HG02981 (cell line): ENCODE measurements around the gene CCDC197.

Source experiments
- ATAC-seq: cut with Tn5 transposase; IDR thresholded peaks from one replicate; pipeline ENCODE4 v1.9.1; 2021; ENCODE audit warnings: mild to moderate bottlenecking, moderate library complexity; ENCODE audit not compliant: unreplicated experiment

Gene CCDC197

DNA sequence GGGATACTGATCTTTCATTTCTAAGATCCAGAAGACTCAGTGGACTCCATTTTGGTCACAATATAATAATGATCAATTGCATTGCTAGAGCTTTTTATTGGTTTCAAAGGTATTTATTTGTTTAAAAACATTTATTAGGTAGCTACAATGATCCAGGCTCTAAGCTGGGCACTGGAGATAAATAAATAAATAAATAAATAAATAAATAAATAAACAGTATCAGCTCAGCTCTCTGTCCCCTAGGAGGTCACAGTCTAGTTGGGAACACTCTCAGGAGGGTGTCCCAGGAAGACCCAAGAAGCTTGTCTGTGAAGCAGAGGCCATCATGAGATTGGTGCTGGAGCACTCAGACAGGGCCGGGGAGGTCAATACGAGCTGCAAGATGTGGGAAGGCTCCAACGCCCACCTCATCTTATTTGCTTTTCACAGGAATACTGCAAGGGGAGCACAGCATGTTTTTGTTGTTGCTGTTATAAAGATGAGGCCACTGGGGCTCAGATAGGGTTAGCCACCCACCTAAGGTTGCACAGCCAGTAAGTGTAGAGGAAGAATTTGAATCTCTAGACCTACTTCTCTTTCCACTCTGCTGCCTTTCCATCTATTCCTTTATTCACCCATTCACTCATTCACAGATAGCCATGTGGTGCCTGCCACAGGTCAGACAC, 36.2 kb upstream of the CCDC197 start:
- ATAC-seq, result no peak

DNA sequence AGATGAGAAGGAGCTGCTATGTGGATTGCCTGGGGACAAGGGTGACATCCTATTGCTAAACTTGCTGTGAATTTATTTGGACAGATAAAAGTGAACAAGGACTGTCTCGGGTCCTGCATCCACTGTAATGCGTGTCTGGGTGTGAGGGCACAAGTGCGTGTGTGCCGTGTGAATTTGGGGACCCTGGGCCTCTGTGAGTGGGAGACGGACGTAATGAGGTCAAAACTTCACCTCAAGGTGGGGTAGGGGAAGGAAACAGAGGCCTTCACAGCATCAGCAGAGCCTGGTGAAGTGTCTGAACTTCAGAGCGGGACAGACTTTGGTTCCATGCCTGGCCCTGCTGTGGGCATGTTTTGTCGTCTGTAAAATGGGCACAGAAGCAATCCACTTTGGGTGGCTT, 35.5 kb upstream of the CCDC197 start:
- no peak for ATAC-seq

GRCh38 chr14:93962701-93963601, 34.1 kb upstream of the CCDC197 start:
- ATAC-seq, result peak; percentile 54

- no peak for ATAC-seq
These were observed 33.4 kb upstream of the CCDC197 start for GRCh38 chr14:93963692-93964091.

GRCh38 chr14:93964281-93964680, 32.8 kb upstream of the CCDC197 start:
- no peak for ATAC-seq

- ATAC-seq, result no peak
These were observed 32.2 kb upstream of the CCDC197 start for GRCh38 chr14:93964820-93965286.

DNA sequence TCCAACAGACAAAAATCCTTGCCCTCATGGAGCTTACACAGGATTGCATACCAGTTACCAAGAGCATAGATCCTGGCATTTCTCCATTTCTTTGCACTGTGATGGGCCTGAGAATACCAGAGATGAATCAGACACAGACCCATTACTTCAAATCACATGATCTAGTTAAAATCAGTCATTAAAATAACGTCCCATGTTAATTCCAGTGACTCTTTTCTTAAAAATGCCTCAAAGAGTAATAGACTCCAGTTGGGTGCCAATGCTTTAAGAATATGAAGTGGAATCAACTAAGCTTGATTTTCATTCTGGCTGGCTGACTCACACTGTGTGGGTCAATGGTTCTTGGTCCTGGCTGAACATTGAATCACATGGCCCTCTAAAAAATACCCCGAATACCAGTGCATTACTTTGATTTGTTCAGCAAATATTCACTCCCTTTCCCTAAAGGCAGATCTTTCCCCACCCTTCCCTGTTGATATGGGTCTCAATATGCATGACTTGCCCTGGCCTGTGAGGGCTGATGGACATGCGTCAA, 31.7 kb upstream of the CCDC197 start:
- ATAC-seq, result no peak

DNA sequence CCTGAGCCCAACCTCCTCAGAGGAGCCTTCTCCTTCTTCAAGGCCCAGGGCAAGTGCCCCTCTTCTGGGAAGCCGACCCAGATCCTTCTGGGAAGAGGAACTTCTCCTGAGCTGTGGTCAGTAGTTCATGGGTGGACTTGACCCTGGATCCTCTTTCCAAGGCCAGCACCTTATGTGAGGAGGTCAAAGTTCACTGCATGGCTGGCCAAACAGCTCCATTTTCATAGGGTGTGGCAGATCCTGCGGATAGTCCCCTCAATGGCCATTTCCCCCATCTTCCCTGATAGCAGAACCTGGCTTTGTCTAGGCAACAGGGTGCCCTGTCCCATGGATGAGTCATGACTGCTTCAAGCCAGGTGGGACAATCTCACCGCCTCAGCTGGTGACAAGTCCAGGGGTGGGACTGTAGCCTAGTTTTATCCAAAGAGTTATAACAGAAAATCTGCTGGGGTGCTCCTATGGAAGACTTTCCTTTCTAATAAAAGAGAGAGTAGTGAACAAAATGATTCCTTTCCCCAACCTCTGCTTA, 31.1 kb upstream of the CCDC197 start:
- no peak for ATAC-seq

- peak; percentile 35 for ATAC-seq
These were observed 29.4 kb upstream of the CCDC197 start for GRCh38 chr14:93967637-93968250.

- no peak for ATAC-seq
These were observed 27.8 kb upstream of the CCDC197 start for GRCh38 chr14:93969082-93969828.

GRCh38 chr14:93970585-93970964, 26.5 kb upstream of the CCDC197 start:
- no peak for ATAC-seq

DNA sequence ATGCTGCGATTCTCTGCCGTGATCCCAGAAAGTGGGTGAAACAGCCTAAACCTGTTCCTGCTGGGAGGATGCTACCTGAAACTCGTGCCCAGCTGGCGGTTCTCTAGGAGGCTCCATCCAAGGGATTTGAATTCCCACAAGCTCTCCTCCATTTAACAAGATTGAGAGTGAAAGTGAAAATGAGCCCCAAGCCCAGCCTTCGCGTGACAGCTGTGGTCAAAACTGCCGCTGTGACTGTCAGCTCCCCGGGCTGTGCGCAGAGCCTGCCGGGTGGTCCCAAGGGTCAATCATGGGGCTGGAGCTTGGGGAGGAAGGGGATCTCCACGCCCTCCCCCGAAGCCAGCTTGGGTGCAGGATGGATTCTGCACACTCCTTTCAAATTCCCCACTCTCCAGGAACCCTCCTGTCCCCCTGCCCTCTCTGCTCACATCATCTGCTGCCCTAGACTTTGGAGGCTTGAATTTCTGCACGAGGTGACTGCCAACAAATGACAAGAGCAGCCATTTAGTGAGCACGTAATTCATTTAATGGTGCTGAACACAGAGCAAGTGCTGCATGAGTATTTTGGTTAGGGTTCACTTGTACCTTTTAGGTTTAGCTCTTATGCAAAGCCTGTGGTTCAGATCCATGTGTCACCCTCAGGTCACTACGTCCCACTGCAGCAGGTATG, 26.0 kb upstream of the CCDC197 start:
- ATAC-seq, result peak; percentile 39

DNA sequence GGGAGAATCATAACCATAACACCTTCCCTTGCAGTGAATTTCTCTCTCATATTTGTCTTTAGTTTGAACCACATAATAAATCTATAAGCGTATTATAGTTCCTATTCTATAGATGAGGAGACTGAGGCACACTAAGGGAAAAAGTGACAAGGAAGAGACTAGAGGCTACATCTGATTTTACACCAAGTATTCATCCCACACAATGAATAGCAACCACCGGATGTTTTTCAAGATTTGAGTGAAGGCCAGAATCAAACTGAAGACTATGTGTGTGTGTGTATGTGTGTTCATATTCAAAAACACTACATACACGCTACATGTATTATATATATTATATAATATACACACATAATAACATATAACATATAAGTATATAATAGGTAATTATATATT, 25.5 kb upstream of the CCDC197 start:
- no peak for ATAC-seq

- ATAC-seq, result no peak
These were observed 24.4 kb upstream of the CCDC197 start for GRCh38 chr14:93972618-93973205.

DNA sequence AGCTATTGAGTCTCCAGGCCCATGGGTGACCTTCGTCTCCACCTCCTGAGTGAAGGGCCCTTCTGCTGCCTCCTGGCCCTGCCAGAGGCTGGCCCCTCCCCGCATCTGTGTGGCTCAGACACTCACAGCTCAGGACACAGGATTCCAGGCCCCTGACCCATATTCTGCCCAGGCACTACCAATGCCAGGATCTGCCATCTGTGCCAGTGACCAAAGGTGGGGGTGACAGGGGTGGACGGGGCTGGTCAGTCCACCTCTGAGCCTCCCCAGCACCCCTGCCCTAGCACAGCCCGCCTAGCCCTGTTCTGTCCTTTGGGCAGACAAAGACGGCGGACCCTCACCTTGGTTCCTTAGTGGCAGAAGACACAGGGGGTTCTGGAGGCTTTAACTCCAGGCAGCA, 23.5 kb upstream of the CCDC197 start:
- no peak for ATAC-seq

DNA sequence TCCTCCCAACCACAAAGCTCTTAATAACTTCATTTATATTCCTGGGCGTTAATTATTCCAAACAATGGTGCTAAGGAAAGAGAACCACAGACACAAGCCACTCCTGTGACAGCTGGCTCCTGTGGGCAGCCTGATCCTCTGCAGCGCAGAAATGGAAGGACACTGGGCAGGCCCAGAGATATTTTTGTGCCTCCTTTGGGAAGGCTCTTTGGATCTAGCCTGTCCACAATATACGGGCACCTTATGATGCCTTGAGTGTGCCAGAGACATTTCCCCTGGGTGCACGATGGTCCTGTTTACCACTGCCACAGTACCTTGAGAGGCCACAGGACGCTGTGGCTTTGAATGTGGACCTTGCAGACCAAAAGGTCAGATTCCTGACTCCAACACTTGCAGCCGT, 22.8 kb upstream of the CCDC197 start:
- ATAC-seq, result no peak

DNA sequence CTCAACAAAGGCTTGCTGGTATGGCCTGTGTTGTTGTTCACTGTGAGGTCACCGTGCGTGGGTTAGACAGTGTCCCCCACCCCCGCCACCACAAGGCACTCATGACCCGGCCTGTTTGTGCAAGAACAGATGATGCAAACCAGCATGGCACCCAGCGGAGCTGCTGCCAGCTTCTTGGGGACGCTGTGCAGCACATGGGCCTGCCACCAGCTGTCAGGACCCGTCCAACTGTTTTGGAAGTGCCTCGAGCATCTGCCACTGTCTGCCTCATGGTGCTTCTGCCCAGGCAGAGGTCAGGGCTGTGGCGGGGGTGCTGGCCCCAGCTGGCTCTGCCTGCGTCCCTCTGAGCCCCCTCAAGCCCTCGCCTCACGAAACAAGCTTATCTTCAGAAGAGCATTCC, 22.3 kb upstream of the CCDC197 start:
- no peak for ATAC-seq

GRCh38 chr14:93975791-93976476, 21.2 kb upstream of the CCDC197 start:
- ATAC-seq, result peak; percentile 52

DNA sequence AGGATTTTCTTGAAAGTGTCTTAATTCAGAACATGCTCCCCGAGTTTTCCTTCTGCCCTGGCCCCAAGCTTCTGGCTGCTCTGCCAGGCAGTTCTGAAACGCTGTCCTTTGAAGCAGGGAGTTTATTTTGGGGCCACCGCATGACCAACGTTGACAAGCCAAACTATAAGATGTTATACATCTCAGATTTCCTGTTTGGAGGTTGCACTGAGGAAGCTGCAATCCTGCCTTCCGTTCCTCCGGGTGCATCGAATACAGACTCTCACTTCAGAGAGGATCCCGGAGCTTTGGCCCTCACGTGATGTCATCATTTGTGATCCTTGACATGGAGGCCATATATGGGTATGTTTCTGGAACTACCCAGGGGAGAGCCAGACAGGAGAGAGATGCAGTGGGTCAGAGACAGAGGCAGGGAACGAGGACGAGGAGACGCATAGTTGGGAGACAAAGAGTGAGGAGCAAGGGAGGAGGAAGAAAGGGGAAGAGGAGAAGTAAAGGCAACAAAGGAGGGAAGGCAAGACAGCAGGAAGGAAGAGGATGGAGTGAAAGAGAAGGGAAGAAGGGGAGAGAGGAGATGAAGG, 20.5 kb upstream of the CCDC197 start, which contains the start of gene ASB2:
TSS of gene ASB2 (minus strand) at position 94 of the 581 bp plus-strand sequence. CDS start 12,031 bp downstream, outside the sequence.
- ATAC-seq, result peak; percentile 11
